Mesothelial cell of epicardium (in vitro differentiated cells): ENCODE data around the gene SEC14L1. TPM values are rescaled to one million over a fixed set of nuclear protein-coding genes. Genes with fewer than 3 reads are reported as not detected.

Experiments used
- DNase-seq, 2 experiments: peaks; one replicate each; pipeline ENCODE4 v3.0.0; 2021; ENCODE audit warnings: low spot score in 2 of 2; ENCODE audit not compliant: unreplicated experiment in 2 of 2
- H3K27ac Mint-ChIP-seq: 2 replicates; pipeline ENCODE4 v1.8.0; 2021; ENCODE audit warnings: mixed read lengths
- H3K27me3 Mint-ChIP-seq: 2 replicates; pipeline ENCODE4 v1.8.0; 2021; ENCODE audit warnings: low read depth, mixed read lengths
- H3K36me3 Mint-ChIP-seq: 2 replicates; pipeline ENCODE4 v1.8.0; 2021; ENCODE audit warnings: mixed read lengths
- H3K4me1 Mint-ChIP-seq: 2 replicates; pipeline ENCODE4 v1.8.0; 2021; ENCODE audit warnings: mixed read lengths
- H3K4me3 Mint-ChIP-seq: 2 replicates; pipeline ENCODE4 v1.8.0; 2021; ENCODE audit warnings: mild to moderate bottlenecking, moderate library complexity, mixed read lengths
- H3K9me3 Mint-ChIP-seq: 2 replicates; pipeline ENCODE4 v1.8.0; 2021; ENCODE audit warnings: mixed read lengths
- total RNA-seq: library from RNA; stranded (reverse); gene quantifications from 3 replicates; pipeline ENCODE4 v1.2.1, GENCODE V29; 2021
- TF ChIP-seq, protein P1 (sequence below): fragments of 200-600 bp; sonication (generic); IDR thresholded peaks from one replicate; pipeline ENCODE4 v1.5.0; 2021; ENCODE audit warnings: antibody characterized with exemption; ENCODE audit not compliant: unreplicated experiment

Gene SEC14L1
- total RNA-seq, 1 donor from 2014 or later, result 47.6 TPM

DNA sequence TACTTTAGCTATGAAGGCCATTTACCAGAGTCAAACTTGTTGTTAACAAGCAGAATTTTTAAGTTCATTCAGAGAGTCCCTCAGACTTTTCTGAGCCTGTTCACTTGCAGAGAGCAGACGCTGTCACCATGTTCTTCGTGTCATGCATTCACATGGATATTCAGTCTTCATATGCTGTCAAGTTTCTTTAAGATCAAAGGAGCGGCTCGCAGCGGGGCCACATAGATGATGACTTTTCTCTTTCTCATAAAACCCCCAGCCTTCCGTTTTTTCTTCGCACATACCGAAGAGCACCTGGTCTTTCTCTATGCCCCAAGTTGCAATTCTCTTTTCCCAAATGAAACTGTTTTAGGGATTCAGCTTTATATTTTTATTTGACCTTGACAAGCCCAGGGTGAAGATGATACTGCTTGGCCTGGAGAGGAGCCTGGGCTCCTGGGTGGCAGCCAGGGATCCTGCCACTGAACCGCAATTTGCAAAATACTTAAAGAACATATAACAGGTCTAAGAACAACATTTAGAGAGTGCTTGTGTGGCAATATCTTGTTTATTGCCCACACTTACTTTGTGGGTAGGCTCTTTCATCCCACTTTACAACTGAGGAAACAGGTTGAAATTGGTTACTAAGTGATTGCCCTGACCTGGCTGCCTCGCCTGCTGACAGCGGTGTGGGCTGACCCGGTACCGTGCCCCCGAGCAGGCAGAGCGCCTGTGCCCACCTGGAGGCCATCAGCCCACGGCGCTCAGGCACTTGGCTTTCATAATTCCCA lies 22.9 kb downstream of the SEC14L1 start:
- DNase-seq, result no peak
- H3K9me3 Mint-ChIP-seq, result peaks cover 17% of the 10 kb centered on the region
- peaks cover 54% of the 10 kb centered on the region for H3K4me1 Mint-ChIP-seq
- H3K27me3 Mint-ChIP-seq, result no peaks in the 10 kb centered on the region
- peaks cover 17% of the 10 kb centered on the region for H3K36me3 Mint-ChIP-seq
- H3K4me3 Mint-ChIP-seq, result no peak overlapping the region
- TF ChIP-seq, protein P1, sequence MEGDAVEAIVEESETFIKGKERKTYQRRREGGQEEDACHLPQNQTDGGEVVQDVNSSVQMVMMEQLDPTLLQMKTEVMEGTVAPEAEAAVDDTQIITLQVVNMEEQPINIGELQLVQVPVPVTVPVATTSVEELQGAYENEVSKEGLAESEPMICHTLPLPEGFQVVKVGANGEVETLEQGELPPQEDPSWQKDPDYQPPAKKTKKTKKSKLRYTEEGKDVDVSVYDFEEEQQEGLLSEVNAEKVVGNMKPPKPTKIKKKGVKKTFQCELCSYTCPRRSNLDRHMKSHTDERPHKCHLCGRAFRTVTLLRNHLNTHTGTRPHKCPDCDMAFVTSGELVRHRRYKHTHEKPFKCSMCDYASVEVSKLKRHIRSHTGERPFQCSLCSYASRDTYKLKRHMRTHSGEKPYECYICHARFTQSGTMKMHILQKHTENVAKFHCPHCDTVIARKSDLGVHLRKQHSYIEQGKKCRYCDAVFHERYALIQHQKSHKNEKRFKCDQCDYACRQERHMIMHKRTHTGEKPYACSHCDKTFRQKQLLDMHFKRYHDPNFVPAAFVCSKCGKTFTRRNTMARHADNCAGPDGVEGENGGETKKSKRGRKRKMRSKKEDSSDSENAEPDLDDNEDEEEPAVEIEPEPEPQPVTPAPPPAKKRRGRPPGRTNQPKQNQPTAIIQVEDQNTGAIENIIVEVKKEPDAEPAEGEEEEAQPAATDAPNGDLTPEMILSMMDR, result no peak
- H3K27ac Mint-ChIP-seq, result peak overlapping the region; percentile 32

DNA sequence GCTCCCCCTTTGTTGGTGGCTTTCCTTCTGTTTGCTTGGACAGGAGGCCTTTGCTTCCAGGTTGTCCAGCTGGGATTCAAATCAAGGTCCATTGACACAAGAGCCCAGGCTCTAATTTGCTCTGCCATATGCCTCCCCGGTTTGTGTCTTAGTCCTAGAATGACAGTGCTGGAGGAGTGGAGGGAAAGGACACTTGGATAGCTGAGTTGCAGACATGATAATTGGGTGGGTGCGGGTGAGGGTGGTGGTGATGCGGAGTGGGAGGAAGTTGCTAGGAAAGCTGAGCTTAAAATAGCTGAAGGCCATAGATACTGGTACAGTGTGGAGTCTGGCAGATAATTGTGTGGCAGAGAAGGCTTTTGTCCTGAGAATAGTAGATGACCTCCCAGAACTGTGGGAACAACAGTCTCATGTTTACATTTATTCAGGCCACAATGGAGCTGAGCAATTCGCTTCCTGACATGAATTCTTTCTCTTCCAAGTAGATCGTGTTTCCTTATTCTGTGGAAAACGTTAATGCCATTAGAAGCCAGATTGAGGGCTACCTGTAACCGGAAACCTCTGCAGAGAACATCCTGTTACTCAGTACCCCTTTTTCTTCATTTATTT lies 23.8 kb downstream of the SEC14L1 start:
- H3K4me3 Mint-ChIP-seq, result no peak overlapping the region
- H3K27me3 Mint-ChIP-seq, result no peaks in the 10 kb centered on the region

DNA sequence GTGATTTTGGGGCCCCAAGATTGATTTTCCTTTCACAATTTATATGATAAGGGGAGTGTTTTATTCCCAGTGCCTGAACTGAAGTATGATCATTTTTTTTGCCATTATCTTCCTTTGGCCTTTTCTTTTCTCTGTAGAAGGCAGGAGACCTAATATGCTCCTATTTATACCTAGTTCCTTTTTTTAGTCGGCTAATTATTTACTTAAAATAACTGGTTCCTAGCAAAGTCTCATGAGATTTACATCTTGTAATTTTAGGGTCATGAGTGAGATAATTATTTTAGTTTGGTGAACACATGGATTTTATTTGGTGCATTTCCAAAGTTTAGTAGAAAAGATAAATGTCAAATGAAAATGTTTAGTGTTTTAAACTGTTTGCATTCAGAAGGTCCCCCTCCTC lies 24.8 kb downstream of the SEC14L1 start:
- no peak for DNase-seq
- H3K27ac Mint-ChIP-seq, result peak overlapping the region; percentile 2
- peaks cover 43% of the 10 kb centered on the region for H3K4me1 Mint-ChIP-seq
- no peaks in the 10 kb centered on the region for H3K27me3 Mint-ChIP-seq
- H3K36me3 Mint-ChIP-seq, result peaks cover 36% of the 10 kb centered on the region
- TF ChIP-seq, protein P1, result no peak
- H3K9me3 Mint-ChIP-seq, result peaks cover 36% of the 10 kb centered on the region
- H3K4me3 Mint-ChIP-seq, result no peak overlapping the region

More for the DNA sequence above, 23.8 kb downstream of the SEC14L1 start:
- Mint-ChIP-seq H3K27ac (peak overlapping the region; percentile 1), H3K9me3 (peaks cover 26% of the 10 kb centered on the region), H3K36me3 (peaks cover 26% of the 10 kb centered on the region), H3K4me1 (peaks cover 53% of the 10 kb centered on the region)
- DNase-seq, result no peak
- TF ChIP-seq, protein P1, result no peak

DNA sequence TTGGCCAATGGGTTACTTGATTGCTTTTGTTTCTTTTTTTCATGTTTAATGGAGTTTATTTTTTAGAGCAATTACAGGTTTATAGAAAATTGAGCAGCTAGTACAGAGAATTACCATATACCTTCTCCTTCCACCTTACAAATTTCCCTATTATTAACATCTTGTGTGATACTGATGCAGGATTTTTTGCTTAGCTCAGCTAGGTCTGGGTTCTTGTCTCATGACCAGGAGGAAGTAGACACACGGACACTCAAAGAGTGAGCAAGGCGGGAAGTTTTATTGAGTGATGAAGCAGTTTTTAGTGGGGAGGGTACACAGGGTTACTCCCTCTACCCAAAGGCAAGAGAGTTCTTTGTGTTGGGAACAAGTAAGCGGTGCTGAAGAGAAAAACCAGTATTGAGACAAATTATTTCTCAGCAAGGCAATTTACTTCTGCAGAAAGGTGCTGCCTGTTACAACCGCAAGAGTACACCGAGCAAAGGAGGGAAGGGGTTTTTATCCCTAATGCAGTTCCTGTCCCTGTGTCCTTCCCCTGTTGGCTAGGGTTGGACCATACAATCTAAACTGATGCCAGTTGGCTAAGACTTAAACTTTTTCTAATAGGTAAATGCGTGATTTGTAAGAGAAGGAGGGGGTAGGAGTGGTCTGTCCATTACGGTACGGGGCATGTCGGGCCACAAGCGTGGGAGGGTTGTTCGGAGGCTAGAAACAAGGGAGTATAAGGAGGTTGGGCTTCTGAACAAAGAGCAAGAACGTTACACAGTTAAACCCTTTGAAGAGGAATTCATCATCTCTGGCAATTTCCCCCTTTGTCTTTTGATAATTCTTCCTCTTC lies 26.9 kb downstream of the SEC14L1 start:
- no peak overlapping the region for H3K4me3 Mint-ChIP-seq
- H3K27ac Mint-ChIP-seq, result no peak overlapping the region
- H3K4me1 Mint-ChIP-seq, result peaks cover 32% of the 10 kb centered on the region
- no peaks in the 10 kb centered on the region for H3K27me3 Mint-ChIP-seq
- TF ChIP-seq, protein P1, result no peak
- no peak for DNase-seq
- H3K36me3 Mint-ChIP-seq, result peaks cover 47% of the 10 kb centered on the region
- H3K9me3 Mint-ChIP-seq, result peaks cover 52% of the 10 kb centered on the region

DNA sequence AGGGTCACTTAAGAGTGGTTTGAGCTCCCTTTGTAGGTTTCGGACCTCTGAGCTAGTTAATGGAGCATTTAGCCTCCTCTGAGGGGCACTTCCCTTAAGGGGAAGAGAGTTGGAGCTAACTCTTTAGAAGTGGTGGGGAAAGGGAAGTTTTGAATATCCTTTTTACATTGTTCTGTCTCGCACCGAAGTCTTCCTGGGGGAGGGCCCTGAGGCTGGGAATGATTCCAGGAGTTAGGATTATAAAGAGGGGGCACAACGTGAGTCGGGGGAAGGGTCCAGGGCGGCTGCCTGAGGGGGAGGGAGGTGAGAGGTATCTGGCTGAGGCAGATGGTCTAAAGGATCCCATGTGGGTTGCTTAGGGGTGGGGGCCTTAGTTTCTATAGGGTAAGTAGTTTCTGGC lies 32.3 kb downstream of the SEC14L1 start:
- peaks cover 18% of the 10 kb centered on the region for H3K4me1 Mint-ChIP-seq
- DNase-seq, result no peak
- H3K27me3 Mint-ChIP-seq, result no peaks in the 10 kb centered on the region
- no peak overlapping the region for H3K27ac Mint-ChIP-seq
- peaks cover 58% of the 10 kb centered on the region for H3K36me3 Mint-ChIP-seq
- TF ChIP-seq, protein P1, result no peak
- H3K9me3 Mint-ChIP-seq, result peaks cover 59% of the 10 kb centered on the region
- no peak overlapping the region for H3K4me3 Mint-ChIP-seq
